Caki2 (cell line): Measurements from ENCODE around the gene PHF12. TPM values are rescaled to one million over a fixed set of nuclear protein-coding genes. Genes with fewer than 3 reads are reported as not detected.

ENCODE experiments used
- DNase-seq: peaks from one replicate; pipeline ENCODE4 v3.0.0-alpha.2; 2015; ENCODE audit warnings: low read depth
- in situ Hi-C: cut with HindIII; loops from 2 replicates; pipeline ENCODE4 v1.10.0; 2016; ENCODE audit warnings: low sequenced_read_pairs, low pct_unique_long_range_greater_than_20kb, mixed read lengths
- total RNA-seq: library from RNA; depleted of rRNA; stranded (reverse); fragments of >200 nt; shearing (Covaris generic); gene quantifications from 2 replicates; pipeline ENCODE4 v1.2.3, GENCODE V29; 2014; ENCODE audit warnings: low replicate concordance; rRNA removed

PHF12 gene
- total RNA-seq, 1 experiment from 2014 or later, result 19.2 TPM

GRCh38 chr17:28857905-28858800 lies 93.2 kb downstream of the PHF12 start:
- DNase-seq, result no peak
- in situ Hi-C loops, result no loop called here

GRCh38 chr17:28856028-28856574 lies 95.2 kb downstream of the PHF12 start:
- in situ Hi-C loops, result no loop called here
- DNase-seq, result no peak

- no peak for DNase-seq
- in situ Hi-C loops, result no loop called here
Observed at GRCh38 chr17:28855336-28855679, 96.0 kb downstream of the PHF12 start.

Other genes starting within 250 kb of the PHF12 start
- gene PROCA1, start 239.6 kb downstream of the PHF12 start, total RNA-seq, result 4.2 and 7.4 TPM in 2 replicates
- 394 and 482 TPM in 2 replicates for gene RAB34, start 233.7 kb downstream of the PHF12 start, total RNA-seq
- gene RPL23A, start 231.5 kb downstream of the PHF12 start, total RNA-seq, result 631 and 1,120 TPM in 2 replicates
- 10.6 and 43.5 TPM in 2 replicates for gene TLCD1, start 225.3 kb downstream of the PHF12 start, total RNA-seq
- 2.2 and 3.5 TPM in 2 replicates for gene NEK8, start 222.7 kb downstream of the PHF12 start, total RNA-seq
- 49.3 and 61.6 TPM in 2 replicates for gene TRAF4, start 207.5 kb downstream of the PHF12 start, total RNA-seq
- 1.4 and 2.6 TPM in 2 replicates for gene FAM222B, start 108.7 kb downstream of the PHF12 start, total RNA-seq
- gene ERAL1, start 96.5 kb downstream of the PHF12 start, total RNA-seq, result 53.5 and 59.9 TPM in 2 replicates
- gene FLOT2, start 53.8 kb downstream of the PHF12 start, total RNA-seq, result 121 and 133 TPM in 2 replicates
- gene DHRS13, start 48.4 kb downstream of the PHF12 start, total RNA-seq, result 36.2 and 50.4 TPM in 2 replicates
- not detected in 2 replicates for gene SEZ6, start 54.5 kb upstream of the PHF12 start, total RNA-seq
- gene PIPOX, start 91.6 kb upstream of the PHF12 start, total RNA-seq, result 1.6 and 10.5 TPM in 2 replicates
- 10.6 and 13.3 TPM in 2 replicates for gene MYO18A, start 228.9 kb upstream of the PHF12 start, total RNA-seq